Measurements from ENCODE around the gene DCAF17.

DNA sequence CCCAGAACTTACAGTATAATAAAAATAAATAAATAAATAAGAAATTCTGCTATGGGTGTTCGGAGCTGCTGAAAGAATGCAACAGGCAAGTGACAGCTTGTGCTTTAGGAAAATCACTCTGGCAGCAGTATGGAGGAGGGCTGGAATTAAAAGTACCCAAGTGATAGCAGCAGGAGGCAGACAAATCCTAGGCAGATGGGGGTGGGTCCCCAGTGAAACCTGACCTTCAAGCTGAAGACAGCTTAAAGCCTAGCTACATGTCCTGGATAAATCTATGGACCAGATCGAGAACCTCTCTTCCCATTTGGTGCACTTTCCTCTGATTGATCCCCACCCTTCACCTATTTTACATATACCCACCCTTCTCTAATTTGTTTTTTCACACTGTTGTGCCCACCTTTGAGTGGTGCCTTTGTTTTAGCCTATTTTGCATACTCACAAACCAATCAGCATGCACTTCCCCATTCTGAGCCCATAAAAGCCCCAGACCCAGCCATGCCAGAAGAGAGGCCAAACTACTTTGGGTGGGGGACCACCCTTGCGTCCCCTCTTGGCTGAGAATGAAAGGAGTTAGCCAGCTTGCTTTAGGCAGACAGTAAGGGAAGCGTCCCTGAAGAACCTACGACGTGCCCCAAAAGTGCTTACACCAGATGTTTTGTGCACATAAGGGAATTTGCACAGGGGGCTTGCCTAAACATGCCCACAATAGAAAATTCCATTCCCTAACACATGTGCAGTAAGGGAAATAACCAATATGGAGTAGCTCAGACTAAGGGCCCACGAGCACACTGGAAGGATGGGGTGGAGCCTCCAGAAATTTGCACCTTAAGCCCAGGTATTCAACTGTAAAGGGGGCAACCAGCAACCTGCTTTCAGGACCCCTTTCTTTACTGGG lies 3.3 kb upstream of the DCAF17 start:
- TF ChIP-seq GATA2 (IDR thresholded peaks at IDR 0.05; ENCODE audit: low read depth, low read length) = no peak
- no peak for TF ChIP-seq GATA3 (IDR thresholded peaks at IDR 0.05; ENCODE audit: low read depth, low read length)

Data from SH-SY5Y (cell line).